KMS-11 (cell line): Measurements from ENCODE around the gene CD101.

ENCODE experiments used
- H2AFZ ChIP-seq: fragments of 200-600 bp; sonication (generic); 2 replicates; pipeline ENCODE4 v1.6.1; 2016; ENCODE audit warnings: antibody characterized with exemption, mixed run types, low read depth
- H3K27ac ChIP-seq: fragments of 200-600 bp; sonication (generic); 2 replicates; pipeline ENCODE4 v1.6.1; 2016; ENCODE audit warnings: mild to moderate bottlenecking, mixed run types
- H3K27me3 ChIP-seq: fragments of 200-600 bp; sonication (generic); 2 replicates; pipeline ENCODE4 v1.6.1; 2017; ENCODE audit warnings: mild to moderate bottlenecking, low read depth, mixed run types, moderate library complexity; ENCODE audit not compliant: insufficient read depth
- H3K36me3 ChIP-seq: fragments of 200-600 bp; sonication (generic); 2 replicates; pipeline ENCODE4 v1.6.1; 2017; ENCODE audit warnings: mild to moderate bottlenecking, mixed run types; ENCODE audit not compliant: insufficient read depth
- H3K4me1 ChIP-seq: fragments of 200-600 bp; sonication (generic); 2 replicates; pipeline ENCODE4 v1.6.1; 2016; ENCODE audit warnings: mild to moderate bottlenecking, low read depth, mixed run types; ENCODE audit not compliant: poor library complexity, severe bottlenecking
- H3K4me2 ChIP-seq: fragments of 200-600 bp; sonication (generic); 2 replicates; pipeline ENCODE4 v1.7.0; 2016; ENCODE audit warnings: mild to moderate bottlenecking, mixed run types
- H3K4me3 ChIP-seq: fragments of 200-600 bp; sonication (generic); IDR thresholded peaks from 2 replicates; pipeline ENCODE4 v1.6.1; 2017; ENCODE audit warnings: low read depth, low read length, mixed read lengths; ENCODE audit not compliant: insufficient read depth
- H3K79me2 ChIP-seq: fragments of 200-600 bp; sonication (generic); 2 replicates; pipeline ENCODE4 v1.6.1; 2016; ENCODE audit warnings: low read depth, mixed run types; ENCODE audit not compliant: insufficient read depth
- H3K9ac ChIP-seq: fragments of 200-600 bp; sonication (generic); 2 replicates; pipeline ENCODE4 v1.6.1; 2016; ENCODE audit warnings: mild to moderate bottlenecking, mixed run types
- H4K20me1 ChIP-seq: fragments of 200-600 bp; sonication (generic); 2 replicates; pipeline ENCODE4 v1.6.1; 2016; ENCODE audit warnings: mild to moderate bottlenecking, mixed run types; ENCODE audit not compliant: insufficient read depth
- TF ChIP-seq, protein P1 (sequence below): fragments of 200-600 bp; sonication (generic); conservative IDR thresholded peaks from 2 replicates; pipeline ENCODE4 v1.6.1; 2017; ENCODE audit warnings: low read depth, mild to moderate bottlenecking, antibody characterized with exemption, low read length, moderate library complexity, mixed read lengths

The CD101 gene

DNA sequence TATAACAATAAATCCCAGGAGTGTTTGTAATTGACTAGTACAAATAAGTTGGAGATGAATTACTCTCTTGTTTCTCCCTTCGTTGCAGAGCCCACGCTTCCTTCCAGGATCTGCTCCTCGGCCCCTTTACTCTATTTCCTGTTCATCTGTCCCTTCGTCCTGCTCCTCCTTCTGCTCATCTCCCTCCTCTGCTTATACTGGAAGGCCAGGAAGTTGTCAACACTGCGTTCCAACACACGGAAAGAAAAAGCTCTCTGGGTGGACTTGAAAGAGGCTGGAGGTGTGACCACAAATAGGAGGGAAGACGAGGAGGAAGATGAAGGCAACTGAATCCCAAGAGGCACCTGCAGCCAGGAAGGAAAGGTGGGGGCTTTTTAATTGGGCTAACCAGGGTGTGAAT, 32.2 kb downstream of the CD101 start:
- Histone ChIP-seq H3K27ac (no peak overlapping the region), H2AFZ (no peak overlapping the region), H3K79me2 (no peaks in the 10 kb centered on the region), H3K27me3 (no peaks in the 10 kb centered on the region), H3K9ac (no peak overlapping the region), H4K20me1 (no peaks in the 10 kb centered on the region), H3K36me3 (no peaks in the 10 kb centered on the region), H3K4me3 (no peak overlapping the region), H3K4me2 (no peak overlapping the region), H3K4me1 (no peaks in the 10 kb centered on the region)
- TF ChIP-seq, protein P1, sequence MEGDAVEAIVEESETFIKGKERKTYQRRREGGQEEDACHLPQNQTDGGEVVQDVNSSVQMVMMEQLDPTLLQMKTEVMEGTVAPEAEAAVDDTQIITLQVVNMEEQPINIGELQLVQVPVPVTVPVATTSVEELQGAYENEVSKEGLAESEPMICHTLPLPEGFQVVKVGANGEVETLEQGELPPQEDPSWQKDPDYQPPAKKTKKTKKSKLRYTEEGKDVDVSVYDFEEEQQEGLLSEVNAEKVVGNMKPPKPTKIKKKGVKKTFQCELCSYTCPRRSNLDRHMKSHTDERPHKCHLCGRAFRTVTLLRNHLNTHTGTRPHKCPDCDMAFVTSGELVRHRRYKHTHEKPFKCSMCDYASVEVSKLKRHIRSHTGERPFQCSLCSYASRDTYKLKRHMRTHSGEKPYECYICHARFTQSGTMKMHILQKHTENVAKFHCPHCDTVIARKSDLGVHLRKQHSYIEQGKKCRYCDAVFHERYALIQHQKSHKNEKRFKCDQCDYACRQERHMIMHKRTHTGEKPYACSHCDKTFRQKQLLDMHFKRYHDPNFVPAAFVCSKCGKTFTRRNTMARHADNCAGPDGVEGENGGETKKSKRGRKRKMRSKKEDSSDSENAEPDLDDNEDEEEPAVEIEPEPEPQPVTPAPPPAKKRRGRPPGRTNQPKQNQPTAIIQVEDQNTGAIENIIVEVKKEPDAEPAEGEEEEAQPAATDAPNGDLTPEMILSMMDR, result no peak

DNA sequence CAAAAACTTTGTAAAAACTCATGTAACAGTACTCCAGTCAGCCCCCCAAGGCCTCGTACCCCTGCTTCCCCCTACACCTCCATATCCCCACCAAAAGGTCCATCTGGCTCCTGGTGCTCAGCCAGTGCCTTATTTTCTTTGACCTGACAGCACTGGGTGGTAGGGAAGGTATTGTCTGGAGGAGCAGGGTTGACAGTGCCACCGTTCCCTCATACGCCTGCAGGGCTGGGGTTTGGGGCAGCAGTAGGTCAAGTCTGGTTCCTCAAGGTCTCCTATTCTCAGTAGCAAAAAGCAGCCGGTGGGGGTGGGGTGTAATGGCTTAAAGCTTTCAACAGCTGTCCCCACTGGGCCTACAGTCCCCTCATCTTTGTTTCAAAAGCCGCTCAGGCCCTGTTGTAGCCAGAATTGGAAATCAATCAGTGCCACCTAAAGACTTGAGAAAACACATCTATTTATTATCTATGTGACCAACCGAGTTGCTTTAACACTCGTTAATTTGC, 33.3 kb downstream of the CD101 start:
- TF ChIP-seq, protein P1, result no peak
- Histone ChIP-seq H3K4me2 (no peak overlapping the region), H2AFZ (no peak overlapping the region), H3K36me3 (no peaks in the 10 kb centered on the region), H3K27me3 (no peaks in the 10 kb centered on the region), H3K9ac (no peak overlapping the region), H4K20me1 (no peaks in the 10 kb centered on the region), H3K27ac (no peak overlapping the region), H3K4me3 (no peak overlapping the region), H3K4me1 (no peaks in the 10 kb centered on the region), H3K79me2 (no peaks in the 10 kb centered on the region)

DNA sequence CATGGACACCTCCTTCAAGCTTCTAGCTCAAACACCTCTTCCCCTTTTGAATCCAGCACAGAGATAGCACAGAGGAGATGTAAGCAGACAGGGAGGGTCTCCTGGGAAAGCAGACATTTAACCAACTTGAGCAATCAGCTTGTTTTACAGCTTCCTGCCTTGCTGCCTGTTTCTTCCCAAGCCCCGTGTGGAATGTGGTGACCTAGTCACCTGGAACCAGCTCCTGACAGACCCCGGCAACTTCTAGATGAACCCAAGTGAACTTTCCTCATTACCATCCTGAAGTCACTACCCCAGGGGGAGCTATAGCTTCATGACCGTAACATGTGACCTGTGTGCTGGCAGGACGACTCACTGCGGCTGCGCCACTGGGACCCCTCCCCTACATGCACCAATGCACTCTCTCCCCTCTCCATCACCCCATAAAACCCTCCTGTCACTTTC, 34.5 kb downstream of the CD101 start:
- TF ChIP-seq, protein P1, result no peak
- H3K9ac ChIP-seq, result no peak overlapping the region
- no peaks in the 10 kb centered on the region for H3K4me1 ChIP-seq
- H4K20me1 ChIP-seq, result no peaks in the 10 kb centered on the region
- no peak overlapping the region for H3K4me2 ChIP-seq
- H3K36me3 ChIP-seq, result no peaks in the 10 kb centered on the region
- H3K4me3 ChIP-seq, result no peak overlapping the region
- H2AFZ ChIP-seq, result no peak overlapping the region
- no peaks in the 10 kb centered on the region for H3K79me2 ChIP-seq
- no peaks in the 10 kb centered on the region for H3K27me3 ChIP-seq
- no peak overlapping the region for H3K27ac ChIP-seq

DNA sequence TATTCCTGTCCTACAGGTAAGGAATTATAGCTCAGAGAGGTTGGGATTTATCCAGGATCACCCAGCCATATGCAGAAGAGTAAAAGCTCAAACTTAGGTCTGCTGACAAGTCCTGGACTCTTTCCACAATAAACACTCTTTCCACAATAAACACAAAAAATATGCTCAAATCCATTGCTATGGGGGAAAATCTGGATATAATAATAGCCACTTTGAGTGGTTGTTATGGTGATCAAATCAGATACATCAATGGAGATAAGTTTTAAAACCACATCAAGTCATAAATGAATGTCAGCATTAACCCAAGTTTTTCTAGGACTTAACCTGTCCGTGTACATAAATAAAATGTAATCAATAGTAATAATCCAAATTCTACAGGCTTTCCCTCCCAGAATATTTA, 36.2 kb downstream of the CD101 start:
- H3K4me1 ChIP-seq, result no peaks in the 10 kb centered on the region
- no peak overlapping the region for H3K9ac ChIP-seq
- H3K79me2 ChIP-seq, result no peaks in the 10 kb centered on the region
- no peaks in the 10 kb centered on the region for H3K27me3 ChIP-seq
- H3K4me2 ChIP-seq, result no peak overlapping the region
- H3K36me3 ChIP-seq, result no peaks in the 10 kb centered on the region
- H3K4me3 ChIP-seq, result no peak overlapping the region
- no peak overlapping the region for H2AFZ ChIP-seq
- H3K27ac ChIP-seq, result no peak overlapping the region
- H4K20me1 ChIP-seq, result no peaks in the 10 kb centered on the region
- TF ChIP-seq, protein P1, result no peak
